Measurements from ENCODE around the gene CEP152. TPM values are rescaled to one million over a fixed set of nuclear protein-coding genes. Genes with fewer than 3 reads are reported as not detected.

Gene CEP152
- total RNA-seq, 1 experiment from 2014 or later, result 13.9 TPM

GRCh38 chr15:48761393-48762158, 49.3 kb downstream of the CEP152 start:
- in situ Hi-C loops (cut with HindIII; ENCODE audit: low pct_unique_long_range_greater_than_20kb, low sequenced_read_pairs) (no loop called here), intact Hi-C loops (cut with micrococcal nuclease; ENCODE audit: unreplicated experiment) (no loop called here)
- TF ChIP-seq, protein P1, sequence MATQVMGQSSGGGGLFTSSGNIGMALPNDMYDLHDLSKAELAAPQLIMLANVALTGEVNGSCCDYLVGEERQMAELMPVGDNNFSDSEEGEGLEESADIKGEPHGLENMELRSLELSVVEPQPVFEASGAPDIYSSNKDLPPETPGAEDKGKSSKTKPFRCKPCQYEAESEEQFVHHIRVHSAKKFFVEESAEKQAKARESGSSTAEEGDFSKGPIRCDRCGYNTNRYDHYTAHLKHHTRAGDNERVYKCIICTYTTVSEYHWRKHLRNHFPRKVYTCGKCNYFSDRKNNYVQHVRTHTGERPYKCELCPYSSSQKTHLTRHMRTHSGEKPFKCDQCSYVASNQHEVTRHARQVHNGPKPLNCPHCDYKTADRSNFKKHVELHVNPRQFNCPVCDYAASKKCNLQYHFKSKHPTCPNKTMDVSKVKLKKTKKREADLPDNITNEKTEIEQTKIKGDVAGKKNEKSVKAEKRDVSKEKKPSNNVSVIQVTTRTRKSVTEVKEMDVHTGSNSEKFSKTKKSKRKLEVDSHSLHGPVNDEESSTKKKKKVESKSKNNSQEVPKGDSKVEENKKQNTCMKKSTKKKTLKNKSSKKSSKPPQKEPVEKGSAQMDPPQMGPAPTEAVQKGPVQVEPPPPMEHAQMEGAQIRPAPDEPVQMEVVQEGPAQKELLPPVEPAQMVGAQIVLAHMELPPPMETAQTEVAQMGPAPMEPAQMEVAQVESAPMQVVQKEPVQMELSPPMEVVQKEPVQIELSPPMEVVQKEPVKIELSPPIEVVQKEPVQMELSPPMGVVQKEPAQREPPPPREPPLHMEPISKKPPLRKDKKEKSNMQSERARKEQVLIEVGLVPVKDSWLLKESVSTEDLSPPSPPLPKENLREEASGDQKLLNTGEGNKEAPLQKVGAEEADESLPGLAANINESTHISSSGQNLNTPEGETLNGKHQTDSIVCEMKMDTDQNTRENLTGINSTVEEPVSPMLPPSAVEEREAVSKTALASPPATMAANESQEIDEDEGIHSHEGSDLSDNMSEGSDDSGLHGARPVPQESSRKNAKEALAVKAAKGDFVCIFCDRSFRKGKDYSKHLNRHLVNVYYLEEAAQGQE (IDR thresholded peaks at IDR 0.05; ENCODE audit: insufficient read depth in 1 of 2, low read depth in 2 of 2, low read length in 1 of 2), result no peak
- no peak for TF ChIP-seq POLR2AphosphoS5 (IDR thresholded peaks at IDR 0.05; ENCODE audit: low read depth, low read length)
- TF ChIP-seq SIN3A (IDR thresholded peaks at IDR 0.05; ENCODE audit: borderline replicate concordance, insufficient read depth, low read depth, low read length), result no peak
- no peak for TF ChIP-seq CTCF (IDR thresholded peaks at IDR 0.05)
- no peak for TF ChIP-seq TCF7L2 (IDR thresholded peaks at IDR 0.05; ENCODE audit: low read depth, low read length)
- Histone ChIP-seq H3K4me1 (ENCODE audit: control insufficient read depth, insufficient read depth, low read length) (no peaks in the 10 kb centered on the region), H3K36me3 (ENCODE audit: control insufficient read depth, insufficient read depth, low read length) (peaks cover 20% of the 10 kb centered on the region; the same call in 1 of the 2 replicates), H3K4me3 (ENCODE audit: low read depth in 2 of 2, low read length in 2 of 2) (no peak overlapping the region), H3K9me3 (ENCODE audit: control insufficient read depth, insufficient read depth, low read depth, low read length) (no peaks in the 10 kb centered on the region), H3K27ac (ENCODE audit: low read length) (no peak overlapping the region), H3K27me3 (ENCODE audit: control insufficient read depth, insufficient read depth, low read length) (no peaks in the 10 kb centered on the region)
- no TSS peak for BruUV-seq (replicated peaks)
- CTCF ChIA-PET, result no interaction called here
- DNase-seq (ENCODE audit: low read depth, low spot score) (no peak), ATAC-seq (no peak)
- POLR2A ChIA-PET, result no interaction called here

GRCh38 chr15:48759921-48760320, 50.9 kb downstream of the CEP152 start:
- no peak for ATAC-seq
- CTCF ChIA-PET, result no interaction called here
- DNase-seq (ENCODE audit: low read depth, low spot score), result no peak

More at GRCh38 chr15:48759921-48760320, 50.9 kb downstream of the CEP152 start:
- H3K4me1 ChIP-seq (ENCODE audit: control insufficient read depth, insufficient read depth, low read length), result no peaks in the 10 kb centered on the region
- in situ Hi-C loops (cut with HindIII; ENCODE audit: low pct_unique_long_range_greater_than_20kb, low sequenced_read_pairs), result no loop called here
- no peak overlapping the region for H3K27ac ChIP-seq (ENCODE audit: low read length)
- no peaks in the 10 kb centered on the region for H3K9me3 ChIP-seq (ENCODE audit: control insufficient read depth, insufficient read depth, low read depth, low read length)
- H3K36me3 ChIP-seq (ENCODE audit: control insufficient read depth, insufficient read depth, low read length), result peaks cover 17% of the 10 kb centered on the region; the same call in 1 of the 2 replicates
- intact Hi-C loops (cut with micrococcal nuclease; ENCODE audit: unreplicated experiment), result no loop called here
- H3K27me3 ChIP-seq (ENCODE audit: control insufficient read depth, insufficient read depth, low read length), result no peaks in the 10 kb centered on the region
- TF ChIP-seq SIN3A (IDR thresholded peaks at IDR 0.05; ENCODE audit: borderline replicate concordance, insufficient read depth, low read depth, low read length) (no peak), TCF7L2 (IDR thresholded peaks at IDR 0.05; ENCODE audit: low read depth, low read length) (no peak), POLR2AphosphoS5 (IDR thresholded peaks at IDR 0.05; ENCODE audit: low read depth, low read length) (no peak), CTCF (IDR thresholded peaks at IDR 0.05) (no peak)
- TF ChIP-seq, protein P1 (IDR thresholded peaks at IDR 0.05; ENCODE audit: insufficient read depth in 1 of 2, low read depth in 2 of 2, low read length in 1 of 2), result no peak
- H3K4me3 ChIP-seq (ENCODE audit: low read depth in 2 of 2, low read length in 2 of 2), result no peak overlapping the region
- POLR2A ChIA-PET, result no interaction called here
- BruUV-seq (replicated peaks), result no TSS peak
